ENCODE results near the gene ALG8. TPM values are rescaled to one million over a fixed set of nuclear protein-coding genes. Genes with fewer than 3 reads are reported as not detected.

Gene ALG8
- total RNA-seq, 1 donor: 38.4 TPM

DNA sequence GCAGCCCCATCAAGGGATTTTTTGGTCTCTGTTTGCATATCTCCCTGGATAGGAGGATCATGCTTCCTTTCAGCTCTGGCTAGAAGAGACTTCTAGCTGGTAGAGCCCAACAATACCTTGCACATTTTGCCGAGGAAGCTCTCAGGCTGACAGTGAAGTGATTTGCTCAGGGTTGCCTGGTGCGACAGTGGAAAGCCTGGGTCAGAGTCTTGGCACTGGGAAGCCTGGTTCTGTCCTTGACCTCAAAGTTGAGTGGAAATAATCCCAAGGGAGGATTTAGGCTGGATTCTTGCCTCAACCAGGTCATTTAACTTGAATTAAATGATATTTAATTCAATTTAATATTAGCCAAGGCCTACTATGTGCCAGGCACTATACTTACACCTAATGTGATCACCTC, 24.4 kb upstream of the ALG8 start:
- Histone ChIP-seq H3K36me3 (ENCODE audit: insufficient read depth, low read length) (no peaks in the 10 kb centered on the region), H3K4me1 (ENCODE audit: insufficient read depth, low read length) (peaks cover 28% of the 10 kb centered on the region), H3K9me3 (ENCODE audit: low read depth, low read length) (no peaks in the 10 kb centered on the region), H2AFZ (ENCODE audit: low read length) (peak overlapping the region; percentile 36), H3K79me2 (ENCODE audit: insufficient read depth, low read length) (no peaks in the 10 kb centered on the region), H3K4me3 (ENCODE audit: insufficient read depth, low read length) (no peak overlapping the region), H4K20me1 (ENCODE audit: insufficient read depth, low read length) (no peaks in the 10 kb centered on the region), H3K27ac (ENCODE audit: low read depth, low read length) (no peak overlapping the region), H3K27me3 (ENCODE audit: insufficient read depth, low read length) (no peaks in the 10 kb centered on the region), H3K4me2 (ENCODE audit: insufficient read depth, low read length) (no peak overlapping the region)
- TF ChIP-seq CTCF (IDR thresholded peaks at IDR 0.05; ENCODE audit: extremely low read depth, low read depth, low read length): no peak
- DNase-seq (ENCODE audit: insufficient read length, low spot score, missing footprints): no peak

GRCh38 chr11:78161962-78162371, 22.5 kb upstream of the ALG8 start:
- H3K4me3 ChIP-seq (ENCODE audit: insufficient read depth, low read length): no peak overlapping the region
- H4K20me1 ChIP-seq (ENCODE audit: insufficient read depth, low read length): no peaks in the 10 kb centered on the region
- no peaks in the 10 kb centered on the region for H3K79me2 ChIP-seq (ENCODE audit: insufficient read depth, low read length)
- H3K4me2 ChIP-seq (ENCODE audit: insufficient read depth, low read length): no peak overlapping the region
- H3K36me3 ChIP-seq (ENCODE audit: insufficient read depth, low read length): no peaks in the 10 kb centered on the region
- TF ChIP-seq CTCF (IDR thresholded peaks at IDR 0.05; ENCODE audit: extremely low read depth, low read depth, low read length): no peak
- no peaks in the 10 kb centered on the region for H3K9me3 ChIP-seq (ENCODE audit: low read depth, low read length)
- peak overlapping the region; percentile 60 for H2AFZ ChIP-seq (ENCODE audit: low read length)
- H3K27ac ChIP-seq (ENCODE audit: low read depth, low read length): no peak overlapping the region
- peaks cover 11% of the 10 kb centered on the region for H3K4me1 ChIP-seq (ENCODE audit: insufficient read depth, low read length)
- no peak for DNase-seq (ENCODE audit: insufficient read length, low spot score, missing footprints)
- no peaks in the 10 kb centered on the region for H3K27me3 ChIP-seq (ENCODE audit: insufficient read depth, low read length)

GRCh38 chr11:78161346-78161745, 21.9 kb upstream of the ALG8 start:
- no peak overlapping the region for H3K27ac ChIP-seq (ENCODE audit: low read depth, low read length)
- no peak overlapping the region for H3K4me2 ChIP-seq (ENCODE audit: insufficient read depth, low read length)
- H3K4me1 ChIP-seq (ENCODE audit: insufficient read depth, low read length): peaks cover 9% of the 10 kb centered on the region
- no peaks in the 10 kb centered on the region for H3K79me2 ChIP-seq (ENCODE audit: insufficient read depth, low read length)
- H3K4me3 ChIP-seq (ENCODE audit: insufficient read depth, low read length): no peak overlapping the region
- H2AFZ ChIP-seq (ENCODE audit: low read length): no peak overlapping the region
- H4K20me1 ChIP-seq (ENCODE audit: insufficient read depth, low read length): no peaks in the 10 kb centered on the region
- no peaks in the 10 kb centered on the region for H3K27me3 ChIP-seq (ENCODE audit: insufficient read depth, low read length)
- DNase-seq (ENCODE audit: insufficient read length, low spot score, missing footprints): no peak
- TF ChIP-seq CTCF (IDR thresholded peaks at IDR 0.05; ENCODE audit: extremely low read depth, low read depth, low read length): no peak
- no peaks in the 10 kb centered on the region for H3K9me3 ChIP-seq (ENCODE audit: low read depth, low read length)
- H3K36me3 ChIP-seq (ENCODE audit: insufficient read depth, low read length): no peaks in the 10 kb centered on the region

- no peak overlapping the region for H3K4me3 ChIP-seq (ENCODE audit: insufficient read depth, low read length)
- TF ChIP-seq CTCF (IDR thresholded peaks at IDR 0.05; ENCODE audit: extremely low read depth, low read depth, low read length): no peak
- peaks cover 9% of the 10 kb centered on the region for H3K4me1 ChIP-seq (ENCODE audit: insufficient read depth, low read length)
- no peaks in the 10 kb centered on the region for H3K27me3 ChIP-seq (ENCODE audit: insufficient read depth, low read length)
- H3K36me3 ChIP-seq (ENCODE audit: insufficient read depth, low read length): no peaks in the 10 kb centered on the region
- H3K79me2 ChIP-seq (ENCODE audit: insufficient read depth, low read length): no peaks in the 10 kb centered on the region
- H3K27ac ChIP-seq (ENCODE audit: low read depth, low read length): no peak overlapping the region
- no peak for DNase-seq (ENCODE audit: insufficient read length, low spot score, missing footprints)
- H2AFZ ChIP-seq (ENCODE audit: low read length): no peak overlapping the region
- no peak overlapping the region for H3K4me2 ChIP-seq (ENCODE audit: insufficient read depth, low read length)
- no peaks in the 10 kb centered on the region for H3K9me3 ChIP-seq (ENCODE audit: low read depth, low read length)
- H4K20me1 ChIP-seq (ENCODE audit: insufficient read depth, low read length): no peaks in the 10 kb centered on the region
These were observed 21.1 kb upstream of the ALG8 start for GRCh38 chr11:78160557-78160956.
